ENCODE measurements around the gene PARVB.

DNA sequence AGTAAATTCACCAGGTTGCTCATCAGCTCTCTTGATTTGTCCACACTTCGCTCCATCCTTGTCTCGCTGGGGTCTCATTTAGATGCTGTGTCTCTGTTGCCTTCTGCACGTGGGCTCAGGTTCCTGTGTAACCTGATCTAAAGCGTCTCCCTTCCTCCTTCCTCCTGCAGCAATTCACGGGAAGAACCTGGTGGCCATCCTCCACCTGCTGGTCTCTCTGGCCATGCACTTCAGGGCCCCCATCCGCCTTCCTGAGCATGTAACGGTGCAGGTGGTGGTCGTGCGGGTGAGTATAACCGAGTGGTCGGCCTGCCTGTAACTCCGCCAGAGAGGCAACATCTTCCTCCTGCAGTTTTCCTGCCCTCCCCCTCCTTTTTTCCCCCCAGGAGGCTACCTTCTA, 108.6 kb downstream of the PARVB start:
- TF ChIP-seq, protein P1, sequence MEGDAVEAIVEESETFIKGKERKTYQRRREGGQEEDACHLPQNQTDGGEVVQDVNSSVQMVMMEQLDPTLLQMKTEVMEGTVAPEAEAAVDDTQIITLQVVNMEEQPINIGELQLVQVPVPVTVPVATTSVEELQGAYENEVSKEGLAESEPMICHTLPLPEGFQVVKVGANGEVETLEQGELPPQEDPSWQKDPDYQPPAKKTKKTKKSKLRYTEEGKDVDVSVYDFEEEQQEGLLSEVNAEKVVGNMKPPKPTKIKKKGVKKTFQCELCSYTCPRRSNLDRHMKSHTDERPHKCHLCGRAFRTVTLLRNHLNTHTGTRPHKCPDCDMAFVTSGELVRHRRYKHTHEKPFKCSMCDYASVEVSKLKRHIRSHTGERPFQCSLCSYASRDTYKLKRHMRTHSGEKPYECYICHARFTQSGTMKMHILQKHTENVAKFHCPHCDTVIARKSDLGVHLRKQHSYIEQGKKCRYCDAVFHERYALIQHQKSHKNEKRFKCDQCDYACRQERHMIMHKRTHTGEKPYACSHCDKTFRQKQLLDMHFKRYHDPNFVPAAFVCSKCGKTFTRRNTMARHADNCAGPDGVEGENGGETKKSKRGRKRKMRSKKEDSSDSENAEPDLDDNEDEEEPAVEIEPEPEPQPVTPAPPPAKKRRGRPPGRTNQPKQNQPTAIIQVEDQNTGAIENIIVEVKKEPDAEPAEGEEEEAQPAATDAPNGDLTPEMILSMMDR (IDR thresholded peaks at IDR 0.05) = no peak
- TF ChIP-seq POLR2A (IDR thresholded peaks at IDR 0.05) = no peak

All from uterus (tissue), 2 donors.